SK-N-SH treated with all-trans-retinoic acid at 6 μM for 48 hours (cell line): ENCODE measurements around the gene MYO3A.

Experiments used
- CREB5 ChIP-seq: fragments of 250-450 bp; sonication (Bioruptor Pico); IDR thresholded peaks from 2 replicates; pipeline ENCODE4 v1.5.1; 2020; ENCODE audit warnings: low read depth, mild to moderate bottlenecking, moderate library complexity
- ISL1 ChIP-seq: fragments of 250-450 bp; sonication (Bioruptor Pico); IDR thresholded peaks from 2 replicates; pipeline ENCODE4 v2.1.2; 2022; ENCODE audit warnings: mild to moderate bottlenecking, moderate library complexity

- TF ChIP-seq ISL1 (CRISPR knock-in tag) (no peak), CREB5 (CRISPR knock-in tag) (no peak)
Observed at GRCh38 chr10:26029858-26030257, 95.8 kb downstream of the MYO3A start.
